Transverse colon (tissue), 4 donors: Measurements from ENCODE around the gene RPL23. TPM values are rescaled to one million over a fixed set of nuclear protein-coding genes. Genes with fewer than 3 reads are reported as not detected.
A peak's percentile ranks its signal among the peaks of the same experiment; 100 is the strongest.

Source experiments
- DNase-seq: peaks from one replicate; pipeline ENCODE4 v3.0.0-alpha.2; 2019
- H3K27ac ChIP-seq, 4 donors: fragments of 200-600 bp; sonication (generic); 2 replicates each; pipeline ENCODE4 v1.5.1; 2016 to 2018; ENCODE audit warnings: inconsistent platforms in 4 of 4
- H3K27me3 ChIP-seq: fragments of 200-600 bp; sonication (generic); 2 replicates; pipeline ENCODE4 v1.5.1; 2017; ENCODE audit warnings: inconsistent platforms
- H3K36me3 ChIP-seq, 4 donors: fragments of 200-600 bp; sonication (generic); 2 replicates each; pipeline ENCODE4 v1.5.1; 2017 to 2019; ENCODE audit warnings: inconsistent platforms in 4 of 4
- H3K4me1 ChIP-seq, 4 donors: fragments of 200-600 bp; sonication (generic); 2 replicates each; pipeline ENCODE4 v1.5.1; 2017 to 2020; ENCODE audit warnings: inconsistent platforms in 4 of 4
- H3K4me3 ChIP-seq, 4 donors: fragments of 200-600 bp; sonication (generic); 1 replicate in 1 of 4; 2 replicates in 3 of 4; pipeline versions ENCODE4 v1.5.1 to v1.6.1; 2017 to 2019; ENCODE audit warnings: inconsistent platforms in 4 of 4
- H3K9me3 ChIP-seq, 2 donors: fragments of 200-600 bp; sonication (generic); 2 replicates each; pipeline ENCODE4 v1.5.1; 2017 to 2019; ENCODE audit warnings: inconsistent platforms in 2 of 2
- EP300 ChIP-seq: sonication (generic); formaldehyde crosslinking; IDR thresholded peaks from one replicate; pipeline ENCODE4 v1.6.1; 2017; ENCODE audit warnings: antibody characterized with exemption, low read depth
- POLR2A ChIP-seq: fragments of 450-650 bp; IDR thresholded peaks from one replicate; pipeline ENCODE4 v1.6.1; 2016; ENCODE audit warnings: antibody characterized with exemption, mild to moderate bottlenecking, moderate library complexity
- POLR2AphosphoS5 ChIP-seq, 3 donors: sonication (generic); formaldehyde crosslinking; IDR thresholded peaks; one replicate each; pipeline ENCODE4 v1.6.1; 2016; ENCODE audit warnings: antibody characterized with exemption in 3 of 3
- WGBS, 2 donors: methylation state at CpG; one replicate each; pipeline ENCODE4 v1.1.5; 2018; ENCODE audit warnings: low coverage in 1 of 2; 5-methylcytosine and 5-hydroxymethylcytosine counted together
- in situ Hi-C, 4 donors: fragments of 200-750 bp; cut with MboI; loops; one replicate each; pipeline versions ENCODE4 v1.15.0 to v1.15.1; 2017; ENCODE audit warnings: low sequenced_read_pairs in 3 of 4, low pct_ligation_motif_present in 1 of 4, low pct_unique_long_range_greater_than_20kb in 1 of 4
- intact Hi-C: fragments of 100-400 bp; cut with DNase I; formaldehyde crosslinking; loops from one replicate; pipeline ENCODE4 v1.15.1; 2023; ENCODE audit warnings: low total_unique reads
- small RNA-seq, 4 donors: library from RNA; depleted of rRNA; stranded (forward); fragments of <200 nt; gene quantifications; one replicate each; pipeline ENCODE3, GENCODE V24; 2016
- total RNA-seq, 4 donors: library from RNA; depleted of rRNA; stranded (reverse); fragments of >200 nt; gene quantifications; one replicate each; pipeline ENCODE4 v1.1.0, GENCODE V29; 2016
- TF ChIP-seq, protein P1 (sequence below), 5 experiments: fragments of 200-600 bp in 3 of 5; fragments of 450-650 bp in 2 of 5; sonication (generic) in 3 of 5; IDR thresholded peaks; 1 replicate in 2 of 5; 2 replicates in 3 of 5; pipeline ENCODE4 v1.5.1; 2016 to 2017; ENCODE audit warnings: antibody characterized with exemption in 5 of 5, inconsistent platforms in 3 of 5, mild to moderate bottlenecking in 2 of 5, moderate library complexity in 1 of 5

Gene RPL23
- total RNA-seq, 4 donors from 2014 or later, result 386 to 1,109 (median 710) TPM

DNA sequence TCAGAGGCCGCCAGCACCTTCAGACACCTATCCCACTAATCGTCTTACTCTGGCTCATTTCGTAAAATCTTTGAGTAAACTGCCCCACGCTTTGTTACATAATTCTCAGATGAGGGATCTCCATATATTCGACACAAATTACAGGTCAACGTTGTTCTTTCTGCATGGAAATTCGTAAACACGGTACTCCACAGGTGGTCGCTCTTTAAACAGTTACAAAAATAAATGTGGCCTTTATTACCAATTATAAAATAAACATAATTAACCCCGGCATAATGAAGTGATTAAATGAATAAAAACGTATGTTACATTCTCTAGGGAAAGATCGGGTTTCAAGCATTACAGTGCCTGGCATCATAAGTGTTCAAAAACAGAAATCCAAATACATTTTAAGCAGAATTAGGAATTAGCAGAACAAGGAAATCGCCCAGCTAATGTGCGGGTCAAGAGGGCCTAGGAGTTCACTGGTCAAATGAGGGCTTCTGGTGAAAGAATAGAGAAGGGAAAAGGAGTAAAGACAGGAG lies 53.2 kb downstream of the RPL23 start:
- Histone ChIP-seq H3K27me3 (no peaks in the 10 kb centered on the region), H3K4me1 (peaks cover 19 to 35% (median 30%) of the 10 kb centered on the region in 4 donors), H3K27ac (peak overlapping the region; percentile 94 to 99 (median 97)), H3K9me3 (no peaks in the 10 kb centered on the region), H3K36me3 (peaks cover 0 to 37% (median 18%) of the 10 kb centered on the region in 4 donors), H3K4me3 (peak overlapping the region; percentile 72 to 88 (median 83))
- intact Hi-C loops (no loop called here), in situ Hi-C loops (no loop called here)
- no peak for TF ChIP-seq EP300
- TF ChIP-seq POLR2AphosphoS5 (IDR thresholded peaks at IDR 0.05), result no peak
- TF ChIP-seq, protein P1, sequence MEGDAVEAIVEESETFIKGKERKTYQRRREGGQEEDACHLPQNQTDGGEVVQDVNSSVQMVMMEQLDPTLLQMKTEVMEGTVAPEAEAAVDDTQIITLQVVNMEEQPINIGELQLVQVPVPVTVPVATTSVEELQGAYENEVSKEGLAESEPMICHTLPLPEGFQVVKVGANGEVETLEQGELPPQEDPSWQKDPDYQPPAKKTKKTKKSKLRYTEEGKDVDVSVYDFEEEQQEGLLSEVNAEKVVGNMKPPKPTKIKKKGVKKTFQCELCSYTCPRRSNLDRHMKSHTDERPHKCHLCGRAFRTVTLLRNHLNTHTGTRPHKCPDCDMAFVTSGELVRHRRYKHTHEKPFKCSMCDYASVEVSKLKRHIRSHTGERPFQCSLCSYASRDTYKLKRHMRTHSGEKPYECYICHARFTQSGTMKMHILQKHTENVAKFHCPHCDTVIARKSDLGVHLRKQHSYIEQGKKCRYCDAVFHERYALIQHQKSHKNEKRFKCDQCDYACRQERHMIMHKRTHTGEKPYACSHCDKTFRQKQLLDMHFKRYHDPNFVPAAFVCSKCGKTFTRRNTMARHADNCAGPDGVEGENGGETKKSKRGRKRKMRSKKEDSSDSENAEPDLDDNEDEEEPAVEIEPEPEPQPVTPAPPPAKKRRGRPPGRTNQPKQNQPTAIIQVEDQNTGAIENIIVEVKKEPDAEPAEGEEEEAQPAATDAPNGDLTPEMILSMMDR (IDR thresholded peaks at IDR 0.05), result no peak
- TF ChIP-seq POLR2A, result no peak
- WGBS, 2 donors, result 18 to 56% methylated on average over 5 to 14 of the region's 14 CpGs
- no peak for DNase-seq

- WGBS, 2 donors, result 0% methylated on average over 17 of the region's 76 CpGs; no CpG with 5 or more reads in 1 of the 2 donors
- peaks cover 0 to 30% (median 15%) of the 10 kb centered on the region in 4 donors for H3K36me3 ChIP-seq
- peak; percentile 69 to 88 (median 88) for TF ChIP-seq POLR2AphosphoS5 (IDR thresholded peaks at IDR 0.05)
- peak; percentile 63 for TF ChIP-seq POLR2A
- TF ChIP-seq, protein P1 (IDR thresholded peaks at IDR 0.05), result no peak
- peak; percentile 43 for TF ChIP-seq EP300
- no peaks in the 10 kb centered on the region for H3K9me3 ChIP-seq
- H3K4me3 ChIP-seq, result peak within 1 kb of the TSS; percentile 72 to 88 (median 83)
- no peaks in the 10 kb centered on the region for H3K27me3 ChIP-seq
- peak; percentile 97 for DNase-seq
- H3K4me1 ChIP-seq, result peaks cover 19 to 35% (median 30%) of the 10 kb centered on the region in 4 donors
- intact Hi-C loops (no loop called here), in situ Hi-C loops (no loop called here)
- peak within 1 kb of the TSS; percentile 94 to 99 (median 97) for H3K27ac ChIP-seq
Observed at GRCh38 chr17:38799501-38800236, 53.9 kb downstream of the RPL23 start, which contains the start of gene PIP4K2B. TSS of gene PIP4K2B (minus strand) at chr17:38799556. CDS start at chr17:38799424, 132 bp downstream.

- WGBS, 2 donors, result 0% methylated on average over 2 to 21 of the region's 53 CpGs
- intact Hi-C loops (no loop called here), in situ Hi-C loops (no loop called here)
- Histone ChIP-seq H3K36me3 (peaks cover 0 to 23% (median 11%) of the 10 kb centered on the region in 4 donors), H3K27ac (peak overlapping the region; percentile 94 to 99 (median 97)), H3K4me3 (peak overlapping the region; percentile 72 to 88 (median 80)), H3K27me3 (no peaks in the 10 kb centered on the region), H3K4me1 (peaks cover 19 to 35% (median 30%) of the 10 kb centered on the region in 4 donors), H3K9me3 (no peaks in the 10 kb centered on the region)
- TF ChIP-seq, protein P1 (IDR thresholded peaks at IDR 0.05), result no peak
- TF ChIP-seq POLR2A, result no peak
- TF ChIP-seq POLR2AphosphoS5 (IDR thresholded peaks at IDR 0.05), result no peak
- TF ChIP-seq EP300, result no peak
- peak; percentile 62 for DNase-seq
Observed at GRCh38 chr17:38798614-38799500, 54.7 kb downstream of the RPL23 start.

Small RNAs within 50 kb of the gene (small RNA-seq; reads per million reads assigned to genes)
- gene MIR4727 (0 to 0.18 (median 0.06) reads per million in 4 donors), gene SNORA21 (0 reads per million in 4 donors), gene SNORA21B (0 reads per million in 4 donors)

Other genes with a start within 250 kb of the RPL23 start
- gene SRCIN1, start 247.8 kb downstream of the RPL23 start, total RNA-seq, result 1 to 10 TPM; 1.8 to 8.8 (median 5.2) TPM
- gene EPOP, start 178.8 kb downstream of the RPL23 start, total RNA-seq, result 1 to 10 TPM in 1 of 4 donors, under 1 TPM in 3; 0.14 to 3.8 (median 0.61) TPM
- gene MLLT6, start 148.4 kb downstream of the RPL23 start, total RNA-seq, result 100 to 1,000 TPM in 2 of 4 donors, 10 to 100 TPM in 2; 68.7 to 272 (median 100) TPM
- 10 to 100 TPM; 11.2 to 35.0 (median 20.5) TPM for gene CISD3, start 123.4 kb downstream of the RPL23 start, total RNA-seq
- 10 to 100 TPM in 3 of 4 donors, 1 to 10 TPM in 1; 9.1 to 41.9 (median 12.2) TPM for gene PCGF2, start 105.4 kb downstream of the RPL23 start, total RNA-seq
- 100 to 1,000 TPM; 137 to 169 (median 159) TPM for gene PSMB3, start 101.0 kb downstream of the RPL23 start, total RNA-seq
- gene PIP4K2B, start 54.2 kb downstream of the RPL23 start, total RNA-seq, result 10 to 100 TPM; 15.3 to 63.5 (median 23.5) TPM
- gene CWC25, start 28.4 kb downstream of the RPL23 start, total RNA-seq, result 10 to 100 TPM; 22.1 to 97.3 (median 37.5) TPM
- gene LASP1, start 16.3 kb upstream of the RPL23 start, total RNA-seq, result 100 to 1,000 TPM; 117 to 553 (median 307) TPM
- not detected for gene FBXO47, start 113.7 kb upstream of the RPL23 start, total RNA-seq